Activated CD4-positive, alpha-beta T cell treated with anti-CD3 and anti-CD28 coated beads, Interleukin-2, amount 10 ng/mL, durations not matched to agents 7 days and 5 days (primary cell): ENCODE measurements around the gene TMIGD1. TPM values are rescaled to one million over a fixed set of nuclear protein-coding genes. Genes with fewer than 3 reads are reported as not detected.

Experiments used
- CTCF ChIA-PET: fragments of 350-600 bp; sonication (Branson Sonifier 250); formaldehyde crosslinking; loops from one replicate; lab custom pipeline; 2021; ENCODE audit warnings: antibody characterized with exemption; lab: Charles Lee
- POLR2A ChIA-PET: fragments of 350-600 bp; sonication (Branson Sonifier 250); formaldehyde crosslinking; loops from one replicate; lab custom pipeline; 2021; ENCODE audit warnings: antibody characterized with exemption; lab: Charles Lee
- DNase-seq: peaks from one replicate; pipeline ENCODE4 v3.0.0-alpha.2; 2020
- H3K27ac Mint-ChIP-seq: one replicate; pipeline ENCODE4 v1.8.0; 2021; ENCODE audit warnings: mild to moderate bottlenecking, moderate library complexity, mixed read lengths
- H3K27me3 Mint-ChIP-seq: one replicate; pipeline ENCODE4 v1.8.0; 2021; ENCODE audit warnings: mixed read lengths
- H3K36me3 Mint-ChIP-seq: one replicate; pipeline ENCODE4 v1.8.0; 2021; ENCODE audit warnings: low read depth, mixed read lengths
- H3K4me1 Mint-ChIP-seq: one replicate; pipeline ENCODE4 v1.8.0; 2021; ENCODE audit warnings: mixed read lengths
- H3K4me3 Mint-ChIP-seq: one replicate; pipeline ENCODE4 v1.8.0; 2021; ENCODE audit warnings: mild to moderate bottlenecking, moderate library complexity, mixed read lengths
- H3K9me3 Mint-ChIP-seq: one replicate; pipeline ENCODE4 v1.8.0; 2021; ENCODE audit warnings: mixed read lengths
- total RNA-seq, 2 experiments: library from RNA; stranded (reverse); gene quantifications; one replicate each; pipeline ENCODE4 v1.2.3, GENCODE V29; 2021

The TMIGD1 gene
- total RNA-seq, 2 experiments from 2014 or later = not detected

DNA sequence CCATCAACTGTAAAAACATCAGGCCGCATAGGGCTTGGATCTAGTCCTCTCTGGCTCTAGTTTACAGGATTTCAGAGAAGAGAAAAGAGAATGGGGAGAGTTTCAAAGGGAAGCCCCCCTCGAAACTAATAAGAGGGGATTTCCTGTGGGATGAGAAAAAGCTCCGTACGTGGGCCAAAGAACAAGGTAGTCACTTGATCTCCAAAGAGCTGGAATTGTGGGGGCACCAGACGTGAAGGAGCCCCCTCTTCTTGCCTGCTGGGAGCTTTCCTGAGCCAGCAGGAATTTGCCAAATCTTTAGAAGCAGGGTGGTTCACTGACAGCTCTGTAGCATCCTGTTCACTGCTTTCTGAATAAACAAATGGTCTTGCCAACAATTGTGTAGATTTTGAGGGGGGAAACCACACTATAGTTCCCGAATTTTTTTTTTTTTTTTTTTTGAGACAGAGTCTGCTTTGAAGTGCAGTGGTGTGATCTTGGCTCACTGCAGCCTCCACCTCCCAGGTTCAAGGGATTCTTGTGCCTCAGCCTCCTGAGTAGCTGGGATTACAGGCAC lies 7.0 kb upstream of the TMIGD1 start:
- Mint-ChIP-seq H3K4me1 (peaks cover 15% of the 10 kb centered on the region), H3K36me3 (no peaks in the 10 kb centered on the region), H3K27me3 (no peaks in the 10 kb centered on the region), H3K27ac (no peak overlapping the region), H3K4me3 (no peak overlapping the region), H3K9me3 (no peaks in the 10 kb centered on the region)
- POLR2A ChIA-PET = no interaction called here
- CTCF ChIA-PET = interaction anchor here (0.6 to 1.4 kb wide), 10 partner anchors 8 to 951 kb away, joined by 3 to 4 read pairs (median 3); no protein-coding TSS in a partner anchor
- DNase-seq = no peak

DNA sequence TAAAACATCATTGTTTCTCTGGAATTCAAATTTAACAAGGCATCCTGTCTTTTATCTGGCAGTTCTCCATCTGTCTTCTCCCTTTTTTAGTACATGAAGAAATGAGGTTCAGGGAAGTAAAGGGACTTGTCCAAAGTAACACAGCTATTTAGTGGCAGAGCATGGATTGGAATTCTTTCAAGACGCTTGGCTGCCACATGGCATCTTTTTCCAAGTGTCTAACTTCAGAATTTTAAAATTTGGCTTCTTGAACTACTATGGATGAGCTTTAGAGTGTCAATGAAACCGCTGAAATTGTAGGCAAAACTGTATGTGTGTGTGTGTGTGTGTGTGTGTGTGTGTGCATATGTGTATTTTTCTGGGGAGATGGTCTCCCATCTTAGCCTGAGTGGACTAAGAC lies 5.2 kb upstream of the TMIGD1 start:
- CTCF ChIA-PET = interaction anchor here (1.0 to 1.9 kb wide), 6 partner anchors 13 to 233 kb away, joined by 3 to 6 read pairs (median 3); partner anchors contain the start of gene GOSR1

DNA sequence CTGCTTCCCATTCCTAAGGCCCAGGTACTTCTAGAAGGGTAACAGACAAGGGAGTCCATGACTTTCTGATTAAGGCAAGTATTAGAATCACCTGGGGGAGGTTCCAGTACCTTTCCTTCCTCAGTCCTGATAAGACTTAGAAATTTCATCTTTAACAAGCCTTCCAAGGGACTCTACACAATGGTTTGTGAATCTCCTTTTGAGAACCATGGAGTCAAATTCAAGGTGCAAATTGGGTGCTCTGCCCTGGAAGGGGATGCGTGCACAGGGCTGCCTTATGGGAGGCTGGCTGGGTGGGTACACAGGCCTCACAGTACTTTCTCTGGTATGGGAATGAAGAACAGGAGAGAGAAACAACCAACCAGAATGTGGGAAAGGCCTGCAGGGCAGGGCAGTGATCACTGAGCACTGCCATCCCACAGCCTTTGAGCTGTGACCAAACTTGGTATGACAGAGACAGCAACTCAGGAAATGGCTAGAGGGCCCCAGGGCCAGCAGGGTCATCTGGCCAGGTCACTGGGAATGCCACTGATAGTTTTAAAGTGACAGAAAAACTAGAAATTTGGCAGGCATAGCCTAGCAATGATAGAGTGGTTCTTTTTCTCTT lies 3.6 kb upstream of the TMIGD1 start:
- Mint-ChIP-seq H3K27me3 (no peaks in the 10 kb centered on the region), H3K27ac (no peak overlapping the region), H3K4me3 (no peak overlapping the region), H3K9me3 (peaks cover 3% of the 10 kb centered on the region), H3K4me1 (peaks cover 29% of the 10 kb centered on the region), H3K36me3 (no peaks in the 10 kb centered on the region)
- POLR2A ChIA-PET = no interaction called here
- CTCF ChIA-PET = interaction anchor here (0.8 to 4.4 kb wide), 10 partner anchors 9 to 720 kb away, joined by 3 to 25 read pairs (median 4); partner anchors contain the start of gene GOSR1
- no peak for DNase-seq

More for the DNA sequence above, 5.2 kb upstream of the TMIGD1 start:
- DNase-seq = no peak
- Mint-ChIP-seq H3K4me3 (no peak overlapping the region), H3K27me3 (no peaks in the 10 kb centered on the region), H3K27ac (no peak overlapping the region), H3K4me1 (peaks cover 17% of the 10 kb centered on the region), H3K36me3 (no peaks in the 10 kb centered on the region), H3K9me3 (no peaks in the 10 kb centered on the region)
- POLR2A ChIA-PET = no interaction called here

DNA sequence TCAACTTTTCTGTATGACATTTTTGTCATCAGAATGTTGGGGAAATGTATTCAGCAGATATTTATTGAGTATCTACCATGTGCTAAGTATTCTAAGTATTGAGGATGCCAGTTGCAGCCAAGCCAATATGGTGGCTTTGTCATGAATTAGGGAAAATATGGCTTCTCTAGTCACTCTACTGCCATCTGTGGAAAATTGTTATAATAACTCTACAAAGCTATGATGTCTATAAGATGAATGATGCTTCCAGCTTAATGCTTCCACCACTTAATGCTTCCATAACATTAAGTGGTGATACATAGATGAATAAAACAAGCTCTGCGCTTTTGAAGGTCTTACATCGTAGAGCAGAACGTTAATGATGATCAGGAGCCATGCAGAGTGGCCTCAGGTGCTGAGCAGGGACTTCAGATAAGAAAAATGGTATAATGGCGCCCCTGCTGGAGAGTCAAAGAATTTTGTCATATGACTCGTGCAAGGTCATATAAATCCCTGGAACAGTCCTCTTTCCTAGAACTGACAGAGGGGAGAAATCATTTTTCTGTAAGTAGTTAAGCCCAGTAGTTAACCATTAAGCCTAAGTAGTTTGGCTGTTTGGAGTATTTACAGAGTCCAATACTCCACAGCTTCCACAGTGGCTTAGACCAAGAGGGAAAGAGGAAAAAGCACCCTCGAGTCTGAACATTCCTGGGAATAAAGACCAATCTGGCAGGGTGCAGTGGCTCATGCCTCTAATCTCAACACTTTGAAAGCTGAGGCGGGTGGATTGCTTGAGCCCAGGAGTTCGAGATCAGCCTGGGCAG lies 2.7 kb upstream of the TMIGD1 start:
- Mint-ChIP-seq H3K36me3 (no peaks in the 10 kb centered on the region), H3K4me1 (peaks cover 39% of the 10 kb centered on the region), H3K9me3 (peaks cover 3% of the 10 kb centered on the region), H3K27ac (no peak overlapping the region), H3K4me3 (no peak overlapping the region), H3K27me3 (no peaks in the 10 kb centered on the region)
- ChIA-PET POLR2A (interaction anchor here (0.7 to 0.9 kb wide), 3 partner anchors 102 to 232 kb away, joined by 3 read pairs; no protein-coding TSS in a partner anchor), CTCF (interaction anchor here (0.6 to 4.4 kb wide), 20 partner anchors 9 to 719 kb away, joined by 3 to 25 read pairs (median 4); partner anchors contain the start of genes BLMH and GOSR1)
- peak; percentile 78 for DNase-seq

DNA sequence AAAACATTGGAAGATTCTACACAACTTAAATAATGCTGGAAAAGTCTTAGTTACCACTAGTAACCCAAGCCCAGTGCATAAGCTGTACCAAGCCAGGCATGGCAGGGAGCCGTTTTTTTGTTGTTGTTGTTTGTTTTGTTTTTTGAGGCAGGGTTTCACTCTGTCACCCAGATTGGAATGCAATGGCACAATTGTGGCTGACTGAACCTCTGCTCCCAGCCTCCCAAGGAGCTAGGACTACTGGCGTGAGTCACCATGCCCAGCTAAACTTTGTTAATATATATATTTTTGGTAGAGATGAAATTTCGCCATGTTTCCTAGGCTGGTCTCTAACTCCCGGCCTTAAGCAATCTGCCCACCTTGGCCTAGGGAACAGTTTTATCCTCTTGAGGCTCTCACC lies 564 bp upstream of the TMIGD1 start:
- ChIA-PET CTCF (interaction anchor here (1.2 to 4.4 kb wide), 3 partner anchors 42 to 229 kb away, joined by 6 to 25 read pairs (median 6); partner anchors contain the start of gene BLMH), POLR2A (no interaction called here)
- H3K36me3 Mint-ChIP-seq = peaks cover 2% of the 10 kb centered on the region
- no peak overlapping the region for H3K4me3 Mint-ChIP-seq
- no peak for DNase-seq
- no peak overlapping the region for H3K27ac Mint-ChIP-seq
- H3K27me3 Mint-ChIP-seq = no peaks in the 10 kb centered on the region
- peaks cover 51% of the 10 kb centered on the region for H3K4me1 Mint-ChIP-seq
- peaks cover 3% of the 10 kb centered on the region for H3K9me3 Mint-ChIP-seq

DNA sequence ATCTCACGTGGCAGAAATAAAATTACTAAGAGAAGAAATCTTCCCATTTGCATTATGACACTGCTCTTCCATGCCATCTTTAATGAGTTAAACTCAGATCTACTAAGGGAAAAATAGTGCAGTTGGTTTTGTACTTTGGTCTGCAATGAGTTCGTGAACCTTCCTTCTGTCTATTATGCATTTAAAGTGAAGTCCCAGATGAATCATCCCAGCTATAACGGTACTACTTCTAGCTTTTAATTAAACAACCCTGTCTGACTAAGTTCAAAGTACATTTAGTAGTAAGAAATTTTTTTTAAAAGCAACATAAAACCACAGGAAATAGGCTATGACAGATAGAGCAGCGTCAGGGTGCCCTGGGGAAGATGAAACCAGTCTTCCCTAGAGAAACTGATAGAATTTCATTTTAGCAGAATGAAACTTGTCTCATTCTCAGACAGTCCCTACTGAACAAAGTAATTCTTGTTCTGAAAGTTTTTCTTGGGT lies 1.8 kb downstream of the TMIGD1 start:
- H3K27ac Mint-ChIP-seq = peak overlapping the region; percentile 88
- H3K4me1 Mint-ChIP-seq = peaks cover 57% of the 10 kb centered on the region
- CTCF ChIA-PET = interaction anchor here (0.9 kb wide), 1 partner anchor 9 kb away, joined by 4 read pairs; no protein-coding TSS in a partner anchor
- H3K27me3 Mint-ChIP-seq = peaks cover 2% of the 10 kb centered on the region
- POLR2A ChIA-PET = no interaction called here
- H3K4me3 Mint-ChIP-seq = peak overlapping the region; percentile 41
- peaks cover 2% of the 10 kb centered on the region for H3K36me3 Mint-ChIP-seq
- DNase-seq = peak; percentile 62
- H3K9me3 Mint-ChIP-seq = peaks cover 3% of the 10 kb centered on the region

DNA sequence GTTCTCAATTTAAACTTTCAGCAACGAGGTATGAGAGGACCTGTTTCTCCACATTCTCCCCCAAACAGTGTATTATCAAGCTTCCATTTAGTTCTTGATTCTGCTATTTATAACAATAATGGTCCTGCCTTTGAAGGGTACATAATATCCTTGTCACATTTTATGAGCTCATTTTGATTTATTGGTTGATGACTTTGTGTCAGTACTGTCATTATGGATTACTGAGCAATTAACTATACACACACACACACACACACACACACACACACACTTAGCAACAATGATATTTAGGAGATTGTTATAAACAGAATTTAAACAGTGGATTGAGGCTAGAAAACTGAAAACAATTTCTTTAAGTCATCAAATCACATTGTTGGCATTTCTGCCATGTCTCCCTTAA lies 7.0 kb downstream of the TMIGD1 start:
- POLR2A ChIA-PET = no interaction called here
- peaks cover 2% of the 10 kb centered on the region for H3K27me3 Mint-ChIP-seq

DNA sequence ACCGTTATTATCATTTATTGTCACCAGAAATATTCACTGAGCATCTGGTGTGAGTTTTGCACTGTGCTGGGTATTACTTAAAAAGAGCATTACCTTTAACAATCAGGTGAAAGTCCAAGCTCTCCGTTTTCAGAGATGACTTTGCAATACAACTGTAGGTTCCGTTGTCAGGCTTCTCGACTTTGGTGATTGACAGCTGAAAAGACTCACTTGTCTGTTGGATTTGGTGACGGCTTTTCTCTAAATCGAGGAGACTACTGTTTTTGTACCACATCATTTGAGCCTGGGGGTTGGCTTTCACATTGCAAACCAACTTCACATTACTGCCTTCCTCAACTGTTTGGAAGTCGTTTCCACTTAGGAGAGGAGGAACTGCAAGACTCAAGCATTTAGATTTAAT lies 9.1 kb downstream of the TMIGD1 start:
- H3K36me3 Mint-ChIP-seq = no peaks in the 10 kb centered on the region
- ChIA-PET CTCF (interaction anchor here (0.5 kb wide), 1 partner anchor 482 kb away, joined by 4 read pairs; no protein-coding TSS in a partner anchor), POLR2A (no interaction called here)
- H3K4me1 Mint-ChIP-seq = peaks cover 31% of the 10 kb centered on the region
- peaks cover 2% of the 10 kb centered on the region for H3K27me3 Mint-ChIP-seq
- no peak for DNase-seq
- H3K9me3 Mint-ChIP-seq = no peaks in the 10 kb centered on the region
- no peak overlapping the region for H3K4me3 Mint-ChIP-seq
- no peak overlapping the region for H3K27ac Mint-ChIP-seq

More for the DNA sequence above, 7.0 kb downstream of the TMIGD1 start:
- H3K9me3 Mint-ChIP-seq = no peaks in the 10 kb centered on the region
- no peak overlapping the region for H3K4me3 Mint-ChIP-seq
- H3K36me3 Mint-ChIP-seq = peaks cover 2% of the 10 kb centered on the region
- H3K27ac Mint-ChIP-seq = no peak overlapping the region
- peaks cover 50% of the 10 kb centered on the region for H3K4me1 Mint-ChIP-seq
- CTCF ChIA-PET = interaction anchor here (0.6 to 1.6 kb wide), 7 partner anchors 10 to 494 kb away, joined by 3 to 5 read pairs (median 3); no protein-coding TSS in a partner anchor
- DNase-seq = no peak

DNA sequence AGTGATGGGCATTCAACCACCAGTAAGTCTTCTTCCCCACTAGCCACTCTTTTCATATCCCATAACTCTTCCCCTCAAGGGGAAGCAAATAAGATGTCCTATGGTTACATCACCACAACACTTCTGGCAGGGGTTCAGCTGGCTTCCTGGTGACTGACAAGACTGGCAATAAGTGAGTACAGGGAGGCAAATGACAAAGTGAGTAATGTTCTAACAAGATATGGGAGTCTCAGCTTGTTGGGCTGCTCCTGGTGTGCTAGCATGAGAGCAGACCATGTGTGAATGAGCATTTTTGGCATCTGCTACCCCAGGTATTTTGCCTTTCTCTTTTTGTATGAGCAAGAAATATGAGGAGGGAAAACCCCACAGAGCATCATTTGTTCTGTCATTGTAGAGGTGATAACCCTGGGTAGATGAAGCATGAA lies 9.9 kb downstream of the TMIGD1 start:
- Mint-ChIP-seq H3K27ac (peak overlapping the region; percentile 67), H3K9me3 (no peaks in the 10 kb centered on the region), H3K4me3 (no peak overlapping the region), H3K36me3 (no peaks in the 10 kb centered on the region), H3K4me1 (peaks cover 24% of the 10 kb centered on the region), H3K27me3 (peaks cover 2% of the 10 kb centered on the region)
- ChIA-PET CTCF (interaction anchor here (0.6 to 1.5 kb wide), 4 partner anchors 10 to 516 kb away, joined by 3 to 7 read pairs (median 4); no protein-coding TSS in a partner anchor), POLR2A (no interaction called here)
- peak; percentile 35 for DNase-seq

DNA sequence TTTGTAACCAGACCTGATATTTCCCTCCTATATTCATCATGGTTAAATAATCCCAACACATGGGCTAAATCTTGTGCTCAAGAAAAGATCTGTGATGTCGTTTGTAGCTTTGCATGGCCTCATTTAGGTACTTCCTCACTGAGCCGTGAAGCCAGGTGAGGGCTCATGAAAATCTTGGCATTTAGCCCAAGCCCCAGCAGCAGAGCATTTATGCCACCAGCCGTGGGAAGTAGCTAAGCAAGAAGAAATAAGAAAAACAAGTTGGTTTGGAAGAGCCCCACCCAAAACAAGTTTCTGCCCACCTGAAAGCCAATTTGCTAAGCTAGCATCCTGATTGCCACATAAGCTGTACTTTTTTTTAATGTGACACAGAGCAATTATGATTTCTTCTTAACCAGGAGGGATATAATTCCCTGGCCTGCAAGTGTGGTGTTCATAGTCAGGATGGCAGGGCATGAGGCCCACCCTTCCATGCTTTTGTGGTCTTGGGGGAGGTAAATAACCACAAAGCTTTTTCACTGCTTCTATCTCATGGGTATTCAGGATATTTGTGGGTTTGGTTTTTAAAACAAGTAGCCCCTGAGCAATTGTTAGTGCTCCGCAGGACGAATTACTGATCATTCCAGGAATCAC lies 10.5 kb downstream of the TMIGD1 start:
- H3K36me3 Mint-ChIP-seq = no peaks in the 10 kb centered on the region
- no peak overlapping the region for H3K4me3 Mint-ChIP-seq
- H3K9me3 Mint-ChIP-seq = no peaks in the 10 kb centered on the region
- H3K27me3 Mint-ChIP-seq = peaks cover 2% of the 10 kb centered on the region
- ChIA-PET POLR2A (no interaction called here), CTCF (interaction anchor here (0.6 to 1.5 kb wide), 4 partner anchors 10 to 515 kb away, joined by 3 to 7 read pairs (median 4); no protein-coding TSS in a partner anchor)
- H3K27ac Mint-ChIP-seq = peak overlapping the region; percentile 67
- peak; percentile 33 for DNase-seq
- peaks cover 24% of the 10 kb centered on the region for H3K4me1 Mint-ChIP-seq

DNA sequence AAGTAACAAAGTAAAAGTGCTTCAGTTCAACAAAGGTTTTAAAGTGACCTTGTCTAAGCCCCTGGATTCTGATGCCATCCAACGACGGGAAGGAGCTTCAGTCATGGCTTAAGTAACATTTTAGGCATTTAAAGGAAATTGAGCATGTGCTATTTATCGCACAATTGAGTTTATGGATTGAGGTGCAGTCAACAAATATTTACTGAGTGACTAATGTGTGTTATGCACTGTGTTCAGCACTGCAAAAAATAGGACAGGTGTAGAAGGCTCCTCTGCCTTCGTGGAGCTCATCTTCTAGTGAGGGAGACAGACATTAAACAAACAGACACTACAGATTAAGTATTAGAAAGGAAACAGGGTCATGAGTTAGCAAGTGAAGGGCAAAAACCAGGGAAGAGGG lies 12.5 kb downstream of the TMIGD1 start:
- no peaks in the 10 kb centered on the region for H3K36me3 Mint-ChIP-seq
- H3K4me1 Mint-ChIP-seq = peaks cover 23% of the 10 kb centered on the region
- POLR2A ChIA-PET = interaction anchor here (0.6 kb wide), 1 partner anchor 123 kb away, joined by 3 read pairs; no protein-coding TSS in a partner anchor
- H3K27me3 Mint-ChIP-seq = no peaks in the 10 kb centered on the region
- DNase-seq = no peak
- no peaks in the 10 kb centered on the region for H3K9me3 Mint-ChIP-seq
- CTCF ChIA-PET = interaction anchor here (0.7 to 1.5 kb wide), 2 partner anchors 9 to 14 kb away, joined by 3 read pairs; no protein-coding TSS in a partner anchor
- no peak overlapping the region for H3K4me3 Mint-ChIP-seq
- H3K27ac Mint-ChIP-seq = no peak overlapping the region
